Testis (tissue), 2 donors: Measurements from ENCODE around the gene MAS1.

ENCODE experiments used
- CTCF ChIP-seq, 3 experiments: fragments of 450-650 bp in 2 of 3; fragments of 200-600 bp in 1 of 3; sonication (generic) in 1 of 3; IDR thresholded peaks; one replicate each; pipeline ENCODE4 v1.5.1; 2016 to 2019; ENCODE audit warnings: antibody characterized with exemption in 3 of 3, mild to moderate bottlenecking in 2 of 3, moderate library complexity in 1 of 3
- POLR2A ChIP-seq: fragments of 450-650 bp; IDR thresholded peaks from one replicate; pipeline ENCODE4 v1.6.1; 2017; ENCODE audit warnings: antibody characterized with exemption, mild to moderate bottlenecking, moderate library complexity

DNA sequence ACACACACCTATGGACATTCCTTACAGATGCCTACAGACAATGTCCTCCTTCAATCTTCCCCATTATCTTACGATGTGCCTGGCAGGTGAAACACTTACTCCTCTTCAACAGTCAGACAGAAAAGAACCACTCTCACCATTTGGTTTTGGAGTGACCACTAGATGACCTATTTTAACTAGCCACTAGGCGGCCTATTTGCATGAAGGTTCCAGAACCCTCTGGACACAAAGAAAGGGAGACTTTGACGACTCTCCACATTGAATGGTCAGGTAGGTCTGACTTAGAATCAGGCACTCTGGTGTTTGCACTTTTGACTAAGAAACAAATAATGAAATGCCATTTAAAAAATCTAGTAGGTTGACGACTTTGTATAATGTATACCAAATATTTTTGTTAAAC, 48.8 kb upstream of the MAS1 start:
- TF ChIP-seq CTCF (IDR thresholded peaks at IDR 0.05) (no peak), POLR2A (no peak)
